Liver (tissue), 3 donors: Measurements from ENCODE around the gene KIF26B.

Experiments used
- ATF3 ChIP-seq: IDR thresholded peaks from 2 replicates; pipeline ENCODE4 v1.6.1; 2016; ENCODE audit warnings: antibody characterized with exemption
- EGR1 ChIP-seq, 2 donors: IDR thresholded peaks; 2 replicates each; pipeline ENCODE4 v1.6.1; 2016 to 2018; ENCODE audit warnings: antibody characterized with exemption in 2 of 2, low read depth in 2 of 2
- FOXA1 ChIP-seq: IDR thresholded peaks from 2 replicates; pipeline ENCODE4 v1.6.1; 2016; ENCODE audit warnings: antibody characterized with exemption
- GABPA ChIP-seq, 2 donors: IDR thresholded peaks in 1 of 2; conservative IDR thresholded peaks in 1 of 2; 2 replicates each; pipeline ENCODE4 v1.6.1; 2016; ENCODE audit warnings: antibody characterized with exemption in 2 of 2, mild to moderate bottlenecking in 1 of 2, moderate library complexity in 1 of 2
- JUND ChIP-seq, 2 donors: IDR thresholded peaks; 2 replicates each; pipeline ENCODE4 v1.6.1; 2016; ENCODE audit warnings: antibody characterized with exemption in 2 of 2
- MAX ChIP-seq: IDR thresholded peaks from 2 replicates; pipeline ENCODE4 v1.6.1; 2016; ENCODE audit warnings: antibody characterized with exemption
- NR2F2 ChIP-seq: IDR thresholded peaks from 2 replicates; pipeline ENCODE4 v1.6.1; 2016; ENCODE audit warnings: antibody characterized with exemption
- RAD21 ChIP-seq, 2 donors: IDR thresholded peaks; 2 replicates each; pipeline ENCODE4 v1.6.1; 2016; ENCODE audit warnings: antibody characterized with exemption in 2 of 2, mild to moderate bottlenecking in 2 of 2
- REST ChIP-seq: IDR thresholded peaks from 2 replicates; pipeline ENCODE4 v1.6.1; 2016; ENCODE audit warnings: antibody characterized with exemption, mild to moderate bottlenecking
- SP1 ChIP-seq: IDR thresholded peaks from 2 replicates; pipeline ENCODE4 v1.6.1; 2018; ENCODE audit warnings: antibody characterized with exemption, mild to moderate bottlenecking
- TAF1 ChIP-seq: conservative IDR thresholded peaks from 2 replicates; pipeline ENCODE4 v1.6.1; 2016; ENCODE audit warnings: antibody characterized with exemption, mild to moderate bottlenecking
- YY1 ChIP-seq: IDR thresholded peaks from 2 replicates; pipeline ENCODE4 v1.6.1; 2016; ENCODE audit warnings: antibody characterized with exemption, mild to moderate bottlenecking
- TF ChIP-seq, protein P1 (sequence below): fragments of 150-350 bp; IDR thresholded peaks from 2 replicates; pipeline ENCODE4 v1.5.1; 2017; ENCODE audit warnings: improper control_type of control experiment, low read depth, low read length; ENCODE audit not compliant: missing input control
- TF ChIP-seq, protein P2 (sequence below): IDR thresholded peaks from 2 replicates; pipeline ENCODE4 v1.6.1; 2016; ENCODE audit warnings: antibody characterized with exemption
- donor health status: healthy.
- donor health status: healthy.

GRCh38 chr1:245222931-245223595 is 68.3 kb downstream of the KIF26B start:
- TF ChIP-seq, protein P1, sequence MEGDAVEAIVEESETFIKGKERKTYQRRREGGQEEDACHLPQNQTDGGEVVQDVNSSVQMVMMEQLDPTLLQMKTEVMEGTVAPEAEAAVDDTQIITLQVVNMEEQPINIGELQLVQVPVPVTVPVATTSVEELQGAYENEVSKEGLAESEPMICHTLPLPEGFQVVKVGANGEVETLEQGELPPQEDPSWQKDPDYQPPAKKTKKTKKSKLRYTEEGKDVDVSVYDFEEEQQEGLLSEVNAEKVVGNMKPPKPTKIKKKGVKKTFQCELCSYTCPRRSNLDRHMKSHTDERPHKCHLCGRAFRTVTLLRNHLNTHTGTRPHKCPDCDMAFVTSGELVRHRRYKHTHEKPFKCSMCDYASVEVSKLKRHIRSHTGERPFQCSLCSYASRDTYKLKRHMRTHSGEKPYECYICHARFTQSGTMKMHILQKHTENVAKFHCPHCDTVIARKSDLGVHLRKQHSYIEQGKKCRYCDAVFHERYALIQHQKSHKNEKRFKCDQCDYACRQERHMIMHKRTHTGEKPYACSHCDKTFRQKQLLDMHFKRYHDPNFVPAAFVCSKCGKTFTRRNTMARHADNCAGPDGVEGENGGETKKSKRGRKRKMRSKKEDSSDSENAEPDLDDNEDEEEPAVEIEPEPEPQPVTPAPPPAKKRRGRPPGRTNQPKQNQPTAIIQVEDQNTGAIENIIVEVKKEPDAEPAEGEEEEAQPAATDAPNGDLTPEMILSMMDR: no peak
- TF ChIP-seq REST (no peak), YY1 (no peak), JUND (IDR thresholded peaks at IDR 0.05) (no peak), GABPA (IDR thresholded peaks at IDR 0.05 in 1 of 2, conservative IDR thresholded peaks at IDR 0.05 in 1 of 2) (no peak), RAD21 (IDR thresholded peaks at IDR 0.05) (no peak), SP1 (no peak), TAF1 (no peak), FOXA1 (no peak), NR2F2 (no peak), MAX (no peak), ATF3 (no peak), EGR1 (IDR thresholded peaks at IDR 0.05; ENCODE audit: low read depth in 2 of 2) (no peak)
- TF ChIP-seq, protein P2, sequence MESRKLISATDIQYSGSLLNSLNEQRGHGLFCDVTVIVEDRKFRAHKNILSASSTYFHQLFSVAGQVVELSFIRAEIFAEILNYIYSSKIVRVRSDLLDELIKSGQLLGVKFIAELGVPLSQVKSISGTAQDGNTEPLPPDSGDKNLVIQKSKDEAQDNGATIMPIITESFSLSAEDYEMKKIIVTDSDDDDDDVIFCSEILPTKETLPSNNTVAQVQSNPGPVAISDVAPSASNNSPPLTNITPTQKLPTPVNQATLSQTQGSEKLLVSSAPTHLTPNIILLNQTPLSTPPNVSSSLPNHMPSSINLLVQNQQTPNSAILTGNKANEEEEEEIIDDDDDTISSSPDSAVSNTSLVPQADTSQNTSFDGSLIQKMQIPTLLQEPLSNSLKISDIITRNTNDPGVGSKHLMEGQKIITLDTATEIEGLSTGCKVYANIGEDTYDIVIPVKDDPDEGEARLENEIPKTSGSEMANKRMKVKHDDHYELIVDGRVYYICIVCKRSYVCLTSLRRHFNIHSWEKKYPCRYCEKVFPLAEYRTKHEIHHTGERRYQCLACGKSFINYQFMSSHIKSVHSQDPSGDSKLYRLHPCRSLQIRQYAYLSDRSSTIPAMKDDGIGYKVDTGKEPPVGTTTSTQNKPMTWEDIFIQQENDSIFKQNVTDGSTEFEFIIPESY: no peak
